Muscle of leg (tissue), 16 donors: Measurements from ENCODE around the gene TIMM44. TPM values are rescaled to one million over a fixed set of nuclear protein-coding genes. Genes with fewer than 3 reads are reported as not detected.

Experiments
- DNase-seq: peaks from one replicate; pipeline ENCODE4 v3.0.0; 2013
- H3K27ac ChIP-seq: one replicate; pipeline ENCODE4 v1.5.1; 2013; ENCODE audit warnings: mild to moderate bottlenecking, low read length, control low read depth
- H3K27me3 ChIP-seq: one replicate; pipeline ENCODE4 v1.6.1; 2013; ENCODE audit warnings: low read length; ENCODE audit not compliant: control insufficient read depth, insufficient read depth
- H3K36me3 ChIP-seq: one replicate; pipeline ENCODE4 v1.6.1; 2013; ENCODE audit warnings: low read length; ENCODE audit not compliant: control insufficient read depth, insufficient read depth
- H3K4me1 ChIP-seq: one replicate; pipeline ENCODE4 v1.6.1; 2013; ENCODE audit warnings: low read length; ENCODE audit not compliant: control insufficient read depth, insufficient read depth
- H3K4me3 ChIP-seq: one replicate; pipeline ENCODE4 v1.5.1; 2013; ENCODE audit warnings: low read length, control low read depth
- H3K9me3 ChIP-seq: replicated peaks from 2 replicates; pipeline ENCODE4 v1.6.1; 2013; ENCODE audit warnings: low read depth, low read length; ENCODE audit not compliant: control insufficient read depth
- WGBS: methylation state at CpG from one replicate; pipeline ENCODE4 v1.1.5; 2013; ENCODE audit warnings: missing lambda C conversion rate; ENCODE audit not compliant: insufficient coverage; 5-methylcytosine and 5-hydroxymethylcytosine counted together
- long read RNA-seq, 11 donors: transcript quantifications; one replicate each; lab custom pipeline, GENCODE V29; 2026
- polyA plus RNA-seq, 8 donors: library from polyadenylated mRNA; unstranded; fragments of 120-200 nt; gene quantifications; one replicate each; pipeline versions ENCODE4 v1.2.1 to v1.2.3, GENCODE V29; 2013; ENCODE audit warnings: inconsistent platforms in 1 of 8, low replicate concordance in 1 of 8; ENCODE audit not compliant: insufficient read length in 8 of 8, insufficient read depth in 1 of 8
- total RNA-seq: library from RNA; stranded (reverse); fragments of 120-200 nt; gene quantifications from one replicate; pipeline ENCODE4 v1.2.4, GENCODE V29; 2013

TIMM44 gene
- total RNA-seq (40.5 TPM), polyA plus RNA-seq (10 to 100 TPM; 44.6 to 66.3 (median 57.4) TPM)
- long read RNA-seq, donor 1, transcript TIMM44-201 (13 exons, 2,075 nt), result major isoform, 6 of 8 reads
- long read RNA-seq, donor 1, partial matches to known transcripts, result 0 of 8 reads
- long read RNA-seq, donor 1, other reads (novel, unspliced or antisense), result 0 of 8 reads
- long read RNA-seq, donor 2, partial matches to known transcripts, result 0 of 1 reads
- long read RNA-seq, donor 2, other reads (novel, unspliced or antisense), result 0 of 1 reads
- long read RNA-seq, donor 3, transcript TIMM44-201 (13 exons, 2,075 nt), result major isoform, 7 of 21 reads
- long read RNA-seq, donor 3, partial matches to known transcripts, result 11 of 21 reads
- long read RNA-seq, donor 3, other reads (novel, unspliced or antisense), result 0 of 21 reads
- long read RNA-seq, donor 4, partial matches to known transcripts, result 0 of 6 reads
- long read RNA-seq, donor 4, other reads (novel, unspliced or antisense), result 0 of 6 reads
- long read RNA-seq, donor 5, transcript TIMM44-210 (1 exons, 2,227 nt), result minor isoform, 5 of 41 reads
- long read RNA-seq, donor 5, transcript TIMM44-201 (13 exons, 2,075 nt), result major isoform, 17 of 41 reads
- long read RNA-seq, donor 5, partial matches to known transcripts, result 16 of 41 reads
- long read RNA-seq, donor 5, other reads (novel, unspliced or antisense), result 0 of 41 reads
- long read RNA-seq, donor 6, transcript TIMM44-201 (13 exons, 2,075 nt), result major isoform, 16 of 32 reads
- long read RNA-seq, donor 6, transcript TIMM44-210 (1 exons, 2,227 nt), result minor isoform, 5 of 32 reads
- long read RNA-seq, donor 6, partial matches to known transcripts, result 9 of 32 reads
- long read RNA-seq, donor 6, other reads (novel, unspliced or antisense), result 0 of 32 reads
- long read RNA-seq, donor 7, transcript TIMM44-201 (13 exons, 2,075 nt), result major isoform, 7 of 16 reads
- long read RNA-seq, donor 7, partial matches to known transcripts, result 0 of 16 reads
- long read RNA-seq, donor 7, other reads (novel, unspliced or antisense), result 0 of 16 reads
- long read RNA-seq, donor 8, partial matches to known transcripts, result 0 of 6 reads
- long read RNA-seq, donor 8, other reads (novel, unspliced or antisense), result 0 of 6 reads
- long read RNA-seq, donor 9, transcript TIMM44-201 (13 exons, 2,075 nt), result major isoform, 7 of 14 reads
- long read RNA-seq, donor 9, partial matches to known transcripts, result 0 of 14 reads
- long read RNA-seq, donor 9, other reads (novel, unspliced or antisense), result 0 of 14 reads
- long read RNA-seq, donor 10, transcript TIMM44-201 (13 exons, 2,075 nt), result major isoform, 12 of 18 reads
- long read RNA-seq, donor 10, partial matches to known transcripts, result 0 of 18 reads
- long read RNA-seq, donor 10, other reads (novel, unspliced or antisense), result 0 of 18 reads
- long read RNA-seq, donor 11, transcript TIMM44-201 (13 exons, 2,075 nt), result major isoform, 12 of 16 reads
- long read RNA-seq, donor 11, partial matches to known transcripts, result 0 of 16 reads
- long read RNA-seq, donor 11, other reads (novel, unspliced or antisense), result 0 of 16 reads

DNA sequence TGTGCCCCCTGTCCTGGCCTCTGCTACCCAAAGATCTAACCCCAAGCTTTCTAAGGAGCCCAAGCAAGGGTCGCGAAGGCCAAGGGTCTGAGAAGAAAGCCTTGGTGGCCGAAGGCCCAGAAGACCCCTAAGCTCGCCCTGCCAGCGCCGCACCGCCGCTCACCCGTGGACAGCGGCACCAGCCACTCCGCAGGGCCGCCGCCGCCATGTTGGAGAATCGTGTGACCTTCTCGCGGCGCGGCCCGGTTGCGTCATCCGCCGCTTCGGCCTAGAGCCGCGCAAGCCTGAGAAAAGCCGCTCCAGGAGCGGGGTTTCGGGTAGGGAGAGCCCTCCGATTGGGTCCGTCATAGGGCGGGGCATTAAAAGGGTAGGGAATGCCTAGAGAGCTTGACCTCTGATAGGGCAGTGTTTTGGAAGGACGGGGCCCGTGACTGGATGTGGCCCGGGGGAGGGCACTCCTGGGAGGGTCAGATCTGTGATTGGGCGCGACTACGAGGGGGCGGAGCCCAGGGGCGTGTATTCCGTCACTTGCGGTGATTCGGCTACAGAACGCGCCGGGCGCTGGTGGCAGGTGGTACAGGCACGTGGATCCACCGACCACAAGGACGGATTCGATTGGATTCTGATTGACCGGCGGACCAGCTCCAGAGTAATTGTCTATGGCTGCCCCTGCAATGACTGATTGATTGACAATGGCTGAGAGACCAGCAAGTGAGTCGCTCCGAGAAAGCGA lies at the start of gene TIMM44:
TSS of gene TIMM44 (minus strand) at position 223 of the 733 bp plus-strand sequence. CDS start at position 208, 15 bp downstream.
- H3K4me1 ChIP-seq, result peaks cover 11% of the 10 kb centered on the region
- peak within 1 kb of the TSS; percentile 74 for H3K4me3 ChIP-seq
- H3K27me3 ChIP-seq, result no peaks in the 10 kb centered on the region
- no peaks in the 10 kb centered on the region for H3K9me3 ChIP-seq
- DNase-seq, result peak; percentile 100
- H3K36me3 ChIP-seq, result peaks cover 30% of the 10 kb centered on the region
- H3K27ac ChIP-seq, result peak within 1 kb of the TSS; percentile 97
- WGBS, result under 1% methylated on average over 56 of the region's 56 CpGs

GRCh38 chr19:7992575-7992974 lies 49.1 kb upstream of the TIMM44 start:
- Histone ChIP-seq H3K9me3 (no peaks in the 10 kb centered on the region), H3K4me1 (no peaks in the 10 kb centered on the region), H3K36me3 (peaks cover 41% of the 10 kb centered on the region), H3K27ac (no peak overlapping the region), H3K27me3 (no peaks in the 10 kb centered on the region), H3K4me3 (no peak overlapping the region)
- WGBS, result no CpG with 5 or more reads among the region's 10 CpGs
- DNase-seq, result no peak

- no peak overlapping the region for H3K4me3 ChIP-seq
- no peak for DNase-seq
- H3K9me3 ChIP-seq, result no peaks in the 10 kb centered on the region
- peaks cover 68% of the 10 kb centered on the region for H3K36me3 ChIP-seq
- H3K4me1 ChIP-seq, result no peaks in the 10 kb centered on the region
- H3K27me3 ChIP-seq, result no peaks in the 10 kb centered on the region
- 92% methylated on average over 10 of the region's 12 CpGs for WGBS
- H3K27ac ChIP-seq, result no peak overlapping the region
Observed at GRCh38 chr19:7989071-7989575, 45.7 kb upstream of the TIMM44 start.

GRCh38 chr19:7988307-7988706 lies 44.8 kb upstream of the TIMM44 start:
- H3K27me3 ChIP-seq, result no peaks in the 10 kb centered on the region
- H3K27ac ChIP-seq, result no peak overlapping the region
- H3K9me3 ChIP-seq, result no peaks in the 10 kb centered on the region
- WGBS, result 73% methylated on average over 5 of the region's 5 CpGs
- H3K36me3 ChIP-seq, result peaks cover 76% of the 10 kb centered on the region
- DNase-seq, result no peak
- no peaks in the 10 kb centered on the region for H3K4me1 ChIP-seq
- no peak overlapping the region for H3K4me3 ChIP-seq

DNA sequence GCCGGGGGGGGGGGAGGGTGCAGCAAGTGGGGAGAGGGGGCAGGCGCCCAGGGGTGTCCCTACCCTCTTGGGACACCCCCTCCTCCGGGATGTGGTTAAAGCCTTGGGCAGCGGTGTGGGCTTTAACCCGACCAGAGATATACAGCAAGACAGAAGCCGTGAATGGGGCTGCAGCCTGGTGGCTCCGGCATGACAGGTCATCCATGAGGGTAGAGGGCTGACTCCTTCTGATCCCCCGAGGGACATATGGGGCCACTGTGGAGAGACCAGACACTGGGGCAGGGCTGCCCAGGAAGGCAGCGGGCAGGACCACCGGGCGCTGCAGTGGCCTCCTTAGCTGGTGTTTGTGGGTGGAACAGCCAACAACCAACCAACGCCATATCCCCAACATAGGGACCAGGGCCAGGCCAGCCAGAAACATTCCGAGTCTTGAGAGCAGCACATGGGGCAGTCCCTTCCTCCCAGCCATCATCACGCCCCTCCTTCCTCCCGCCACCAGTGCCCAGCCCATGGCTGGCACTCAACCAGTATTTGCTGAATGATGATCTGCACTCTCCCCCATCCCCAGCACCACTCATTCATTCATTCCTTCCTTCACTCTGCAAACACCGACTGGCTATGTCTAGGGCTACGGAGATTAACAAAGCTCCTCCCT lies 43.8 kb upstream of the TIMM44 start:
- no peak overlapping the region for H3K27ac ChIP-seq
- 89% methylated on average over 11 of the region's 17 CpGs for WGBS
- H3K4me3 ChIP-seq, result no peak overlapping the region
- H3K36me3 ChIP-seq, result peaks cover 87% of the 10 kb centered on the region
- no peaks in the 10 kb centered on the region for H3K27me3 ChIP-seq
- no peak for DNase-seq
- no peaks in the 10 kb centered on the region for H3K9me3 ChIP-seq
- H3K4me1 ChIP-seq, result no peaks in the 10 kb centered on the region

- H3K27ac ChIP-seq, result no peak overlapping the region
- H3K4me1 ChIP-seq, result no peaks in the 10 kb centered on the region
- peaks cover 92% of the 10 kb centered on the region for H3K36me3 ChIP-seq
- H3K27me3 ChIP-seq, result no peaks in the 10 kb centered on the region
- WGBS, result 83% methylated on average over 17 of the region's 23 CpGs
- DNase-seq, result peak; percentile 53
- no peaks in the 10 kb centered on the region for H3K9me3 ChIP-seq
- no peak overlapping the region for H3K4me3 ChIP-seq
Observed at GRCh38 chr19:7986321-7987113, 43.1 kb upstream of the TIMM44 start.

GRCh38 chr19:7985481-7985911 lies 42.0 kb upstream of the TIMM44 start:
- no peak overlapping the region for H3K4me3 ChIP-seq
- no peaks in the 10 kb centered on the region for H3K27me3 ChIP-seq
- H3K36me3 ChIP-seq, result peaks cover 90% of the 10 kb centered on the region
- 65% methylated on average over 7 of the region's 7 CpGs for WGBS
- no peak overlapping the region for H3K27ac ChIP-seq
- no peaks in the 10 kb centered on the region for H3K4me1 ChIP-seq
- H3K9me3 ChIP-seq, result no peaks in the 10 kb centered on the region
- DNase-seq, result no peak
